IgD-negative memory B cell (primary cell): ENCODE results near the gene CHAC2. TPM values are rescaled to one million over a fixed set of nuclear protein-coding genes. Genes with fewer than 3 reads are reported as not detected.
"Not testable (repeated sequence)": the region's sequence is repeated elsewhere in the genome, so short reads cannot be mapped to it uniquely, and the experiment has no call there.

Experiments
- H3K27ac Mint-ChIP-seq, 3 donors: one replicate each; pipeline ENCODE4 v1.8.0; 2020 to 2022; ENCODE audit warnings: mild to moderate bottlenecking in 3 of 3, mixed read lengths in 3 of 3, moderate library complexity in 1 of 3
- H3K27me3 Mint-ChIP-seq: one replicate; pipeline ENCODE4 v1.8.0; 2021; ENCODE audit warnings: mixed read lengths
- H3K36me3 Mint-ChIP-seq: one replicate; pipeline ENCODE4 v1.8.0; 2020; ENCODE audit warnings: mild to moderate bottlenecking, mixed read lengths
- H3K4me1 Mint-ChIP-seq, 3 donors: one replicate each; pipeline ENCODE4 v1.8.0; 2020 to 2022; ENCODE audit warnings: mixed read lengths in 3 of 3, mild to moderate bottlenecking in 1 of 3
- H3K4me3 Mint-ChIP-seq, 4 donors: one replicate each; pipeline ENCODE4 v1.8.0; 2020 to 2022; ENCODE audit warnings: mild to moderate bottlenecking in 4 of 4, mixed read lengths in 4 of 4, moderate library complexity in 3 of 4
- H3K9me3 Mint-ChIP-seq, 3 donors: one replicate each; pipeline ENCODE4 v1.8.0; 2020 to 2021; ENCODE audit warnings: mixed read lengths in 3 of 3, mild to moderate bottlenecking in 1 of 3
- polyA plus RNA-seq: library from polyadenylated mRNA; unstranded; fragments of 300-500 nt; fragmentation: Illumina TruSeq; gene quantifications from one replicate; pipeline ENCODE4 v1.2.3, GENCODE V29; 2021

Gene CHAC2
- polyA plus RNA-seq = 6.8 TPM

DNA sequence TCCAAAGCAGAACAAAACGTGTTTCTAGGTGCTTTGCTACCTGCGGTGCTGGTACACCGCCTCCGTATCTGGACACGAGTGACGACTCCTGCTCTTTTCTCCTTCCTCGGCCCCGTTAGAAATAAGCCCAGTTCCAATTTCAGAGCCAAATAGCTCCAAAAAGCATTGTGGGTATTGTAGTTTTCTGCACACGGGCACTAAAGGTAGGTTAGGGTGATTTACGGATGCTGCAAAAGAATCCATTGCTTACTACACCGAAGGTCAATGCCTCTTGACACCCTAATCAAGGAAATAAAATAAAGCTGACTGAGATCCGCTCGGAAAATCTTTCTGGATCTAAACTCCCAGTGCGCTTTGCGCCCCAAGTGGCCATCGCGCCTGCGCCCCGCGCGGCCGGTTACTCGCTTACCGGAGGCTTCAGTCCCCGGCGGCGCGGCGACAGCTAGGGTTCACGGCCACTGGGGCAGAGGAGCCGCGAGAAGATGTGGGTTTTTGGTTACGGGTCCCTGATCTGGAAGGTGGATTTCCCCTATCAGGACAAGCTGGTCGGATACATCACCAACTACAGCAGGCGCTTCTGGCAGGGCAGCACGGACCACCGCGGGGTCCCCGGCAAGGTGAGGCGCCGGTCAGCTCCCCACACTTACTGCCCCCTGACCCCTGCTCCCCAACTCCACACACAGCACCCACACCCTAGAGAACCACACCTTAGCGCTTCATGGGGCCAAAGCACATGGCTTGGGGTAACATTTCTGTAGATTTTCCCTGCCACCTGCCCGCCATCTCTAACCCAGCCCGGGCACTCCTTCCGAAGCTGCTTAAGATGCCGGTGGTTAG lies at the start of gene CHAC2:
TSS of gene CHAC2 (plus strand) at position 400 of the 837 bp plus-strand sequence. CDS start at position 483, 83 bp downstream.
- Mint-ChIP-seq H3K4me1 (peaks cover 15 to 29% (median 23%) of the 10 kb centered on the region in 3 donors), H3K36me3 (peaks cover 10% of the 10 kb centered on the region), H3K4me3 (peak within 1 kb of the TSS; percentile 90 to 98 (median 96)), H3K27me3 (no peaks in the 10 kb centered on the region), H3K27ac (peak within 1 kb of the TSS; percentile 90 to 97 (median 94)), H3K9me3 (no peaks in the 10 kb centered on the region)

DNA sequence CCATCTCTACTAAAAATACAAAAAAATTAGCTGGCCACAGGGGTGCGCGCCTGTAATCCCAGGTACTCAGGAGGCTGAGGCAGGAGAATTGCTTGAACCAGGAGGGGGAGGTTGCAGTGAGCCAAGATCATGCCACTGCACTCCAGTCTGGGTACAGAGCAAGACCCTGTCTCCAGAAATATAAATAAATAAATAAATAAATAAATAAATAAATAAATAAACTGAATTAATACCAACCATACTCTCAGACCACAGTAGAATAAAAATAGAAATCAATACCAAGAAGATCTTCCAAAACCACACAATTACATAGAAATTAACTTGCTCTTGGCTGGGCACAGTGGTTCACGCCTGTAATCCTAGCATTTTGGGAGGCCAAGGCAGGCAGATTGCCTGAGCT lies 46.7 kb upstream of the CHAC2 start:
- H3K4me3 Mint-ChIP-seq, H3K9me3 Mint-ChIP-seq, H3K27ac Mint-ChIP-seq, H3K27me3 Mint-ChIP-seq: not testable (repeated sequence)
- Mint-ChIP-seq H3K36me3 (peaks cover 27% of the 10 kb centered on the region), H3K4me1 (peaks cover 5 to 17% (median 9%) of the 10 kb centered on the region in 3 donors)

DNA sequence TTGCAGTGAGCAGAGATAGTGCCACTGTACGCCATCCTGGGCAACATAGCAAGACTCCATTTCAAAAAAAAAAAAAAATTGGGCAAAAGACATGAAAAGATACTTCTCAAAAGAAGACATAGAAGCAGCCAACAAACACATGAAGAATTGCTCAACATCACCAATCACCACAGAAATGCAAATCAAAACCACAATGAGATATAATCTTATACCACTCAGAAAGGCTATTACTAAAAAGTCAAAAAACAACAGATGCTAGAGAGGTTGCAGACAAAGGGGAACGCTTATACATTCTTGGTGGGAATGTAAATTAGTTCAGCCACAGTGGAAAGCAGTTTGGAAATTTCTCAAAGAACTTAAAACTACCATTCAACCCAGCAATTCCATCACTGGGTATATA lies 43.1 kb upstream of the CHAC2 start:
- Mint-ChIP-seq H3K36me3 (peaks cover 21% of the 10 kb centered on the region), H3K4me1 (peaks cover 0 to 16% (median 10%) of the 10 kb centered on the region in 3 donors), H3K27ac (no peak overlapping the region)

GRCh38 chr2:53725662-53726061 lies 41.9 kb upstream of the CHAC2 start:
- Mint-ChIP-seq H3K27ac (no peak overlapping the region), H3K9me3 (peaks cover 0 to 3% (median 0%) of the 10 kb centered on the region in 3 donors), H3K27me3 (no peaks in the 10 kb centered on the region), H3K4me3 (peak overlapping the region in 1 of 4 donors; percentile 14), H3K36me3 (peaks cover 21% of the 10 kb centered on the region), H3K4me1 (peaks cover 0 to 16% (median 9%) of the 10 kb centered on the region in 3 donors)

More for the DNA sequence above, 43.1 kb upstream of the CHAC2 start:
- H3K27me3 Mint-ChIP-seq = no peaks in the 10 kb centered on the region
- no peak overlapping the region for H3K4me3 Mint-ChIP-seq
- peaks cover 0 to 3% (median 0%) of the 10 kb centered on the region in 3 donors for H3K9me3 Mint-ChIP-seq

DNA sequence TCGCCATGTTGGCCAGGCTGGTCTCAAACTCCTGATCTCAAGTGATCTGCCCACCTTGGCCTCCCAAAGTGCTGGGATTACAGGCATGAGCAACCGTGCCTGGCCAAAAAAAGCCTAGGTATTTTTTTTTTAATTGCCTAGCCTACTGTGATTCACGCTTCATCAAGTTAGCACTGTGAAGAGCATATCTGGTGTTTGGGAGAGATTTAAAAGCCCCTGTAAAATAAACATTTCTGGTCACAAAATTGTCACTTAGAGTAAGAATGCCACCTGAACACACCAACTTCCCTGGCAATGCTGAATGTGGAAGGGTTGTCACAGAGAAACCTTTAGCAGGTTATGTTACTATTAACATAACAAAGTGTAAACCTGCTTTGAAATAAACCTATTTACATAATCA lies 39.7 kb upstream of the CHAC2 start:
- Mint-ChIP-seq H3K27me3 (no peaks in the 10 kb centered on the region), H3K36me3 (peaks cover 13% of the 10 kb centered on the region), H3K27ac (peak overlapping the region in 1 of 3 donors; percentile 39), H3K9me3 (peaks cover 0 to 3% (median 0%) of the 10 kb centered on the region in 3 donors), H3K4me1 (peaks cover 0 to 9% (median 6%) of the 10 kb centered on the region in 3 donors), H3K4me3 (peak overlapping the region in 1 of 4 donors; percentile 5)

DNA sequence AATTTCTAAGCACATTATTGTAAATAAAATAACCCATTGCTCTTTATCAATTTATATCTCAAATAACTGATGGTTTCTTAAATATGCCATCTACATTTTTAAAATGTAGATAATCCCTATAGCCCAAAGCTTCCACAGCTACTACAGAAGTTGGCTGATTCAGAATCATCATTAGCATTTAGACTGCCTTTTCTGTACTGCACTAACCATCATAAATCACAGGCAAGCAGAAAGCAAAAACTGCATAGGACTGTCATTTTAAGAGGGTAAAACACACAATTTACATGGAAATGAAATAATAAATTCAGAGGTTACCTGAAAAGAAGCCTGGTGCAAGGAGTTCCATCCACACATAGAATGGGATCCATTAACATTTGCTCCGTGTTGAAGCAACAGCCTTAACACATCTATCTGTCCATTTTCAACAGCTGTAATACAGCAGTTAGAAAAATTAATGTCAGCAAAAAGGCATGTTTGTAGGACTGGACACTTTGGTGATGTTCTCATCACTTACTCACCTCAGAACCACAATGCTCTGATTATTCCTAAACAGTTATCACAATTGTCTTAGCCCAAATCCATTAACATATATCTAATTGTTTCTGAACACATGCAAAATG lies 38.4 kb upstream of the CHAC2 start:
- Mint-ChIP-seq H3K4me1 (peaks cover 0 to 8% (median 4%) of the 10 kb centered on the region in 3 donors), H3K27ac (no peak overlapping the region), H3K27me3 (no peaks in the 10 kb centered on the region), H3K4me3 (no peak overlapping the region), H3K9me3 (peaks cover 0 to 3% (median 0%) of the 10 kb centered on the region in 3 donors), H3K36me3 (peaks cover 14% of the 10 kb centered on the region)

- Mint-ChIP-seq H3K4me1 (peaks cover 4 to 12% (median 5%) of the 10 kb centered on the region in 3 donors), H3K27ac (peak overlapping the region in 1 of 3 donors; percentile 89), H3K27me3 (no peaks in the 10 kb centered on the region), H3K36me3 (peaks cover 10% of the 10 kb centered on the region), H3K9me3 (peaks cover 0 to 1% (median 0%) of the 10 kb centered on the region in 3 donors), H3K4me3 (no peak overlapping the region)
Observed at GRCh38 chr2:53737091-53737490, 30.5 kb upstream of the CHAC2 start.

- peaks cover 0 to 1% (median 0%) of the 10 kb centered on the region in 3 donors for H3K9me3 Mint-ChIP-seq
- no peak overlapping the region for H3K4me3 Mint-ChIP-seq
- no peak overlapping the region for H3K27ac Mint-ChIP-seq
- no peaks in the 10 kb centered on the region for H3K27me3 Mint-ChIP-seq
- peaks cover 0 to 18% (median 5%) of the 10 kb centered on the region in 3 donors for H3K4me1 Mint-ChIP-seq
- H3K36me3 Mint-ChIP-seq = peaks cover 18% of the 10 kb centered on the region
Observed at GRCh38 chr2:53739032-53739431, 28.6 kb upstream of the CHAC2 start.

- peaks cover 0 to 1% (median 0%) of the 10 kb centered on the region in 3 donors for H3K9me3 Mint-ChIP-seq
- H3K4me3 Mint-ChIP-seq = no peak overlapping the region
- H3K36me3 Mint-ChIP-seq = peaks cover 16% of the 10 kb centered on the region
- peaks cover 0 to 16% (median 2%) of the 10 kb centered on the region in 3 donors for H3K4me1 Mint-ChIP-seq
- no peaks in the 10 kb centered on the region for H3K27me3 Mint-ChIP-seq
- H3K27ac Mint-ChIP-seq = no peak overlapping the region
Observed at GRCh38 chr2:53740170-53740569, 27.4 kb upstream of the CHAC2 start.

- no peak overlapping the region for H3K27ac Mint-ChIP-seq
- H3K27me3 Mint-ChIP-seq = no peaks in the 10 kb centered on the region
- H3K4me3 Mint-ChIP-seq = no peak overlapping the region
- peaks cover 29% of the 10 kb centered on the region for H3K36me3 Mint-ChIP-seq
- peaks cover 0 to 13% (median 0%) of the 10 kb centered on the region in 3 donors for H3K4me1 Mint-ChIP-seq
- H3K9me3 Mint-ChIP-seq = no peaks in the 10 kb centered on the region
Observed at GRCh38 chr2:53744395-53745065, 23.1 kb upstream of the CHAC2 start.

DNA sequence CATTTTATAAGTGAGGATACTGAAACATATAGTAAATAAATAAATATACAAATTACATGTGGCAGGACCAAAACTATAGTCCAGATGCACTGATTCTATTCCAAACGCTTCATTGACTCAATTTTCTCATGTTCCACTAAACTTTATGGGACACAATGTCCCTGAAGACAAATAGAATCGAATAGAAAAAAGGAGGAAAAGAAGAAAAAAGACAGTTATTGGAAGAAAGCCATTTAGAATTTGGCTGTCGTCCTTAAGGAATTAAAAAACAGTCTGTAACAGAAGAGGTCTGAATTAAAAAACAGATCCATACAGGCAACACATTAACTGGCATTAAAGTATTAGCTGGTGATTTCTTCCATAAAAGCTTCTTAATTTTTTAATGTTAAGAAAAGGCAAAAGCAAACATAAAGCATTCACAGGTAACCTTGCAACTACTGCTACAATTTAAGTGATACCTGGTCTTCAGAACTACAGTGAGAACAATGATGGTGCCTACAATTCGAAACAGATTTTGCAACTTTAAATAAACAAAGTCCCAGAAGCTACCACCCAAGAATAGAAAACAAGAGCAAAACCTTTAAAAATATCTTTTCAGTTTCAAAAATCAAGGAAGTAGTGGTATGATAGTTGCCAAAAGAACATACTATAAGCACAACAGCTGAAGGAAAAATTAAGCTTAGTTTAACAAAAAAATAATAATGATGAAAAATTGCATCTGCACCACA lies 17.4 kb upstream of the CHAC2 start:
- no peak overlapping the region for H3K27ac Mint-ChIP-seq
- peak overlapping the region in 1 of 4 donors; percentile 14 for H3K4me3 Mint-ChIP-seq
- no peaks in the 10 kb centered on the region for H3K27me3 Mint-ChIP-seq
- H3K4me1 Mint-ChIP-seq = peaks cover 1 to 5% (median 4%) of the 10 kb centered on the region in 3 donors
- H3K36me3 Mint-ChIP-seq = peaks cover 20% of the 10 kb centered on the region
- H3K9me3 Mint-ChIP-seq = no peaks in the 10 kb centered on the region

GRCh38 chr2:53751728-53752127 lies 15.9 kb upstream of the CHAC2 start:
- H3K27ac Mint-ChIP-seq = no peak overlapping the region
- peaks cover 1 to 5% (median 4%) of the 10 kb centered on the region in 3 donors for H3K4me1 Mint-ChIP-seq
- no peaks in the 10 kb centered on the region for H3K9me3 Mint-ChIP-seq
- no peaks in the 10 kb centered on the region for H3K27me3 Mint-ChIP-seq
- H3K36me3 Mint-ChIP-seq = peaks cover 21% of the 10 kb centered on the region
- H3K4me3 Mint-ChIP-seq = no peak overlapping the region

DNA sequence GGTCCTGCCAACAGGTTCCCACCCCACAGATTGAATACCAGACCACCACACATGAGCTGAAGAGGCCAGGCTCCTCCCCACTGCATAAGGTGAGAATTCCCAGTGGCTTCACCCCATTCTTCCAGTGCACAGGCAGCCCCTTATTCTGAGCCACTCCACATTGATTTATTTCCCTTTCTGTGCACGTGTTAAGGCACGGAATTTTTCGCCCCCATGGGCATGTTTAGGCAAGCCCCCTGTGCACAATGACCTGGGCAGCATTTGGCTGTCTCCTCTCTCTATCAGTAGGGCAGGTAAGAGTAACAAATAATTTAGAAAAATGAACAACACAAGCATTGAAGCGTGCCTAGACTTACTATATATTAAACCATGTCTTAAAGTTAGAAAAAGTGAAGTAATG lies 15.2 kb upstream of the CHAC2 start:
- peaks cover 24% of the 10 kb centered on the region for H3K36me3 Mint-ChIP-seq
- peaks cover 1 to 5% (median 4%) of the 10 kb centered on the region in 3 donors for H3K4me1 Mint-ChIP-seq
- H3K27ac Mint-ChIP-seq = no peak overlapping the region
- H3K4me3 Mint-ChIP-seq = no peak overlapping the region
- no peaks in the 10 kb centered on the region for H3K9me3 Mint-ChIP-seq
- no peaks in the 10 kb centered on the region for H3K27me3 Mint-ChIP-seq

DNA sequence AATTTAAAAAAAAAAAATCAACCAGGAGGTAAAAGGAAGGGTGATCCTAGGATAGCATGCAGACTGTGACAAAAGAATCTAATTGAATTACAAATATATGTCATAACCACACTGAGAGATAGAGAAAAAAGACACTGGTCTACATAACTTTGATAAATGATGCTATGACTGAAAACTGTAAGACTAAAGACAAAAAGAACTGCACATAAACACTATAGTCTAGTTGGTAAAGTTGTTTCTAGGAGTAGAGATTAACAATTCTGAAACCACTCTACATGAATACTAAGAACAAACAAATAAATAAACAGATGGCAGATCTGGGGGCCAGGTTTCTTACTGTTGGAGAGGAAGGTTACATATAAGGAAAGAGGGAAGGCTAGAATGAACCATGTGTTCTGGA lies 14.6 kb upstream of the CHAC2 start:
- Mint-ChIP-seq H3K4me3 (no peak overlapping the region), H3K9me3 (no peaks in the 10 kb centered on the region), H3K36me3 (peaks cover 26% of the 10 kb centered on the region), H3K4me1 (peaks cover 1 to 5% (median 4%) of the 10 kb centered on the region in 3 donors), H3K27ac (no peak overlapping the region), H3K27me3 (no peaks in the 10 kb centered on the region)
